HG02973 (cell line): Measurements from ENCODE around the gene DPPA5.
A peak's percentile ranks its signal among the peaks of the same experiment; 100 is the strongest.
"Not testable (repeated sequence)": the region's sequence is repeated elsewhere in the genome, so short reads cannot be mapped to it uniquely, and the experiment has no call there.

Source experiments
- ATAC-seq: cut with Tn5 transposase; IDR thresholded peaks from one replicate; pipeline ENCODE4 v1.9.1; 2021; ENCODE audit warnings: moderate library complexity; ENCODE audit not compliant: unreplicated experiment

The DPPA5 gene

GRCh38 chr6:73353636-73354593 is at the start of gene DPPA5:
Gene DPPA5 (minus strand): TSS chr6:73354276. CDS start chr6:73354225, 51 bp downstream.
- no peak for ATAC-seq

- ATAC-seq: no peak
These were observed 46.6 kb upstream of the DPPA5 start for GRCh38 chr6:73400656-73401055.

GRCh38 chr6:73395875-73396274 is 41.8 kb upstream of the DPPA5 start:
- no peak for ATAC-seq

GRCh38 chr6:73394577-73395354 is 40.7 kb upstream of the DPPA5 start, which contains the start of gene DDX43:
Gene DDX43 (plus strand): TSS chr6:73394828. CDS start chr6:73394906, 78 bp downstream.
- no peak for ATAC-seq

- ATAC-seq: no peak
These were observed 39.2 kb upstream of the DPPA5 start for GRCh38 chr6:73393278-73393677.

GRCh38 chr6:73392188-73392587 is 38.1 kb upstream of the DPPA5 start:
- ATAC-seq: not testable (repeated sequence)

- no peak for ATAC-seq
These were observed 37.6 kb upstream of the DPPA5 start for GRCh38 chr6:73391675-73392074.

GRCh38 chr6:73389854-73390253 is 35.8 kb upstream of the DPPA5 start:
- ATAC-seq: no peak

GRCh38 chr6:73388800-73389512 is 34.9 kb upstream of the DPPA5 start:
- ATAC-seq: peak; percentile 75

GRCh38 chr6:73388433-73388799 is 34.3 kb upstream of the DPPA5 start:
- ATAC-seq: no peak

GRCh38 chr6:73382462-73383113 is 28.5 kb upstream of the DPPA5 start:
- ATAC-seq: no peak

GRCh38 chr6:73381531-73381930 is 27.5 kb upstream of the DPPA5 start:
- not testable (repeated sequence) for ATAC-seq

- ATAC-seq: no peak
These were observed 23.1 kb upstream of the DPPA5 start for GRCh38 chr6:73377225-73377624.

- ATAC-seq: no peak
These were observed 21.1 kb upstream of the DPPA5 start for GRCh38 chr6:73375216-73375615.

- ATAC-seq: no peak
These were observed 18.4 kb upstream of the DPPA5 start for GRCh38 chr6:73372516-73372915.

GRCh38 chr6:73371984-73372383 is 17.9 kb upstream of the DPPA5 start:
- ATAC-seq: no peak

GRCh38 chr6:73369563-73369962 is 15.5 kb upstream of the DPPA5 start, which contains the start of gene OOEP:
Gene OOEP (minus strand): TSS chr6:73369897. CDS start chr6:73369792, 105 bp downstream.
- no peak for ATAC-seq

- ATAC-seq: no peak
These were observed 15.1 kb upstream of the DPPA5 start for GRCh38 chr6:73369157-73369556.

GRCh38 chr6:73368675-73369074 is 14.6 kb upstream of the DPPA5 start:
- ATAC-seq: no peak

- ATAC-seq: no peak
These were observed 13.8 kb upstream of the DPPA5 start for GRCh38 chr6:73367761-73368355.
